ENCODE data around the gene IKZF1.

Gene IKZF1

GRCh38 chr7:50431722-50432305, 127.3 kb downstream of the IKZF1 start:
- no peak for DNase-seq (ENCODE audit: extremely low read depth in 1 of 2, low read depth in 1 of 2)

- no peak for DNase-seq (ENCODE audit: extremely low read depth in 1 of 2, low read depth in 1 of 2)
Observed at GRCh38 chr7:50436133-50436806, 131.8 kb downstream of the IKZF1 start.

GRCh38 chr7:50446542-50446960, 142.0 kb downstream of the IKZF1 start:
- no peak for DNase-seq (ENCODE audit: extremely low read depth in 1 of 2, low read depth in 1 of 2)

- DNase-seq (ENCODE audit: extremely low read depth in 1 of 2, low read depth in 1 of 2) = no peak
Observed at GRCh38 chr7:50448823-50449222, 144.3 kb downstream of the IKZF1 start.

GRCh38 chr7:50449501-50449880, 145.0 kb downstream of the IKZF1 start:
- no peak for DNase-seq (ENCODE audit: extremely low read depth in 1 of 2, low read depth in 1 of 2)

GRCh38 chr7:50449881-50450589, 145.5 kb downstream of the IKZF1 start, which contains the start of gene FIGNL1:
FIGNL1 (minus strand) TSS chr7:50450350; CDS start chr7:50447287, 3,063 bp downstream.
- peak; percentile 28 to 68 for DNase-seq (ENCODE audit: extremely low read depth in 1 of 2, low read depth in 1 of 2)

GRCh38 chr7:50450590-50451032, 146.1 kb downstream of the IKZF1 start:
- peak in 1 of 2 donors; percentile 11 for DNase-seq (ENCODE audit: extremely low read depth in 1 of 2, low read depth in 1 of 2)

Data from activated CD8-positive, alpha-beta memory T cell treated with anti-CD3 and anti-CD28 coated beads for 1 hour (primary cell).